IMR-90 (cell line): Measurements from ENCODE around the gene NPHP4. TPM values are rescaled to one million over a fixed set of nuclear protein-coding genes. Genes with fewer than 3 reads are reported as not detected.

Experiments
- ATAC-seq: fragments of 200-7000 bp; cut with Tn5 transposase; 2 replicates; pipeline ENCODE4 v1.9.1; 2020; ENCODE audit warnings: low read depth, mild to moderate bottlenecking, moderate library complexity
- BruUV-seq: library from RNA; stranded (reverse); fragments of 400-500 nt; replicated peaks from 2 replicates; lab custom pipeline; 2021; lab: Mats Ljungman, UMichigan
- CTCF ChIA-PET: fragments of 300-600 bp; formaldehyde crosslinking; extraction: SDS; loops from one replicate; lab custom pipeline; 2021; ENCODE audit warnings: antibody characterized with exemption; lab: Yijun Ruan, JAX
- POLR2A ChIA-PET: fragments of 300-600 bp; sonication (Branson Sonifier 250); formaldehyde crosslinking; loops from one replicate; lab custom pipeline; 2022; ENCODE audit warnings: antibody characterized with exemption; ENCODE audit not compliant: unreplicated experiment; lab: Charles Lee
- DNase-seq: peaks from one replicate; pipeline ENCODE4 v3.0.0; 2013
- H2AFZ ChIP-seq: replicated peaks from 2 replicates; pipeline ENCODE3; 2013; ENCODE audit warnings: low read length, mild to moderate bottlenecking; ENCODE audit not compliant: poor library complexity
- H2AK5ac ChIP-seq: 2 replicates; pipeline ENCODE4 v1.6.1; 2013; ENCODE audit warnings: low read depth, low read length, inconsistent platforms
- H2AK9ac ChIP-seq: replicated peaks from 2 replicates; pipeline ENCODE3; 2013; ENCODE audit warnings: mild to moderate bottlenecking, low read depth, low read length, moderate library complexity; ENCODE audit not compliant: poor library complexity
- H2BK120ac ChIP-seq: 2 replicates; pipeline ENCODE4 v1.6.1; 2013; ENCODE audit warnings: low read depth, low read length, inconsistent platforms
- H2BK15ac ChIP-seq: 3 replicates; pipeline ENCODE4 v1.6.1; 2013; ENCODE audit warnings: low read depth, low read length, inconsistent platforms
- H2BK20ac ChIP-seq: 2 replicates; pipeline ENCODE4 v1.6.1; 2013; ENCODE audit warnings: low read depth, mild to moderate bottlenecking, inconsistent platforms, low read length, moderate library complexity
- H2BK5ac ChIP-seq: 2 replicates; pipeline ENCODE4 v1.6.1; 2013; ENCODE audit warnings: mild to moderate bottlenecking, low read depth, low read length, inconsistent platforms; ENCODE audit not compliant: poor library complexity, severe bottlenecking
- H3K14ac ChIP-seq: replicated peaks from 2 replicates; pipeline ENCODE4 v1.6.1; 2013; ENCODE audit warnings: low read depth, low read length, inconsistent platforms
- H3K18ac ChIP-seq: 2 replicates; pipeline ENCODE4 v1.6.1; 2013; ENCODE audit warnings: low read depth, low read length, control low read depth
- H3K23ac ChIP-seq: 2 replicates; pipeline ENCODE4 v1.6.1; 2013; ENCODE audit warnings: low read depth, low read length, inconsistent platforms
- H3K27ac ChIP-seq: 2 replicates; pipeline ENCODE4 v1.5.1; 2013; ENCODE audit warnings: mild to moderate bottlenecking, control low read depth, low read length; ENCODE audit not compliant: insufficient read depth
- H3K27me3 ChIP-seq: 2 replicates; pipeline ENCODE4 v1.6.1; 2013; ENCODE audit warnings: low read length; ENCODE audit not compliant: control insufficient read depth, insufficient read depth
- H3K36me3 ChIP-seq: 2 replicates; pipeline ENCODE4 v1.6.1; 2013; ENCODE audit warnings: low read length, mixed read lengths; ENCODE audit not compliant: control insufficient read depth, insufficient read depth
- H3K4ac ChIP-seq: 2 replicates; pipeline ENCODE4 v1.6.1; 2013; ENCODE audit warnings: low read depth, low read length, inconsistent platforms
- H3K4me1 ChIP-seq: 2 replicates; pipeline ENCODE4 v1.6.1; 2013; ENCODE audit warnings: low read length, mixed read lengths; ENCODE audit not compliant: control insufficient read depth, insufficient read depth
- H3K4me2 ChIP-seq: 2 replicates; pipeline ENCODE4 v1.6.1; 2013; ENCODE audit warnings: low read depth, mild to moderate bottlenecking, control low read depth, low read length, moderate library complexity
- H3K4me3 ChIP-seq: 2 replicates; pipeline ENCODE4 v1.5.1; 2013; ENCODE audit warnings: low read depth, mild to moderate bottlenecking, control low read depth, low read length, moderate library complexity; ENCODE audit not compliant: insufficient read depth
- H3K56ac ChIP-seq: 2 replicates; pipeline ENCODE4 v1.6.1; 2013; ENCODE audit warnings: low read length, inconsistent platforms; ENCODE audit not compliant: insufficient read depth; ENCODE audit errors: extremely low read depth
- H3K79me1 ChIP-seq, 2 experiments: 2 replicates each; pipeline ENCODE4 v1.6.1; 2013; ENCODE audit warnings: low read length in 2 of 2, inconsistent platforms in 1 of 2, low read depth in 1 of 2
- H3K9ac ChIP-seq: 2 replicates; pipeline ENCODE4 v1.6.1; 2013; ENCODE audit warnings: low read depth, low read length, control low read depth
- H3K9me1 ChIP-seq: 2 replicates; pipeline ENCODE4 v1.6.1; 2013; ENCODE audit warnings: low read length, inconsistent platforms; ENCODE audit not compliant: insufficient read depth
- H3K9me3 ChIP-seq: 2 replicates; pipeline ENCODE4 v1.6.1; 2013; ENCODE audit warnings: low read length; ENCODE audit not compliant: control insufficient read depth, insufficient read depth
- H4K20me1 ChIP-seq: 2 replicates; pipeline ENCODE4 v1.6.1; 2013; ENCODE audit warnings: low read length, inconsistent platforms; ENCODE audit not compliant: insufficient read depth
- H4K5ac ChIP-seq: 2 replicates; pipeline ENCODE4 v1.6.1; 2013; ENCODE audit warnings: mild to moderate bottlenecking, low read depth, low read length, control low read depth
- H4K8ac ChIP-seq, 2 experiments: 2 replicates each; pipeline ENCODE4 v1.6.1; 2013; ENCODE audit warnings: low read depth in 2 of 2, low read length in 2 of 2, control low read depth in 1 of 2, inconsistent platforms in 1 of 2
- H4K91ac ChIP-seq: 2 replicates; pipeline ENCODE4 v1.6.1; 2013; ENCODE audit warnings: low read depth, low read length, inconsistent platforms; ENCODE audit not compliant: insufficient read depth
- BHLHE40 ChIP-seq: fragments of 150-350 bp; IDR thresholded peaks from 2 replicates; pipeline ENCODE4 v1.6.1; 2016; ENCODE audit warnings: mild to moderate bottlenecking, low read depth, low read length
- CEBPB ChIP-seq: IDR thresholded peaks from 2 replicates; pipeline ENCODE4 v1.6.1; 2012; ENCODE audit warnings: low read depth, low read length, improper control_type of control experiment
- CHD1 ChIP-seq: IDR thresholded peaks from 2 replicates; pipeline ENCODE4 v1.6.1; 2012; ENCODE audit warnings: low read depth, low read length, improper control_type of control experiment
- CTCF ChIP-seq: conservative IDR thresholded peaks from 2 replicates; pipeline ENCODE4 v1.5.1; 2012; ENCODE audit warnings: mild to moderate bottlenecking, low read depth, low read length, improper control_type of control experiment
- ELK1 ChIP-seq: fragments of 150-350 bp; IDR thresholded peaks from 2 replicates; pipeline ENCODE4 v1.6.1; 2016; ENCODE audit warnings: low read depth, mild to moderate bottlenecking, low read length, moderate library complexity, borderline replicate concordance
- FOS ChIP-seq: fragments of 150-350 bp; IDR thresholded peaks from 2 replicates; pipeline ENCODE4 v1.6.1; 2016; ENCODE audit warnings: low read depth, low read length
- MAFK ChIP-seq: IDR thresholded peaks from 2 replicates; pipeline ENCODE4 v1.6.1; 2012; ENCODE audit warnings: low read depth, low read length, improper control_type of control experiment
- MAZ ChIP-seq: IDR thresholded peaks from 2 replicates; pipeline ENCODE4 v1.6.1; 2012; ENCODE audit warnings: low read depth, mild to moderate bottlenecking, low read length, improper control_type of control experiment, moderate library complexity, borderline replicate concordance
- MXI1 ChIP-seq: IDR thresholded peaks from 2 replicates; pipeline ENCODE4 v1.6.1; 2012; ENCODE audit warnings: low read depth, mild to moderate bottlenecking, low read length, moderate library complexity, borderline replicate concordance
- NFE2L2 ChIP-seq: fragments of 150-350 bp; IDR thresholded peaks from 2 replicates; pipeline ENCODE4 v1.6.1; 2016; ENCODE audit warnings: low read depth, mild to moderate bottlenecking, low read length
- POLR2A ChIP-seq: IDR thresholded peaks from 2 replicates; pipeline ENCODE4 v1.6.1; 2012; ENCODE audit warnings: mild to moderate bottlenecking, low read depth, low read length
- RAD21 ChIP-seq: IDR thresholded peaks from 2 replicates; pipeline ENCODE4 v1.6.1; 2012; ENCODE audit warnings: low read length, improper control_type of control experiment
- RCOR1 ChIP-seq: IDR thresholded peaks from 2 replicates; pipeline ENCODE4 v1.6.1; 2012; ENCODE audit warnings: mild to moderate bottlenecking, low read length, improper control_type of control experiment; ENCODE audit not compliant: insufficient replicate concordance
- RFX5 ChIP-seq: IDR thresholded peaks from 2 replicates; pipeline ENCODE4 v1.8.0; 2012; ENCODE audit warnings: low read depth, mild to moderate bottlenecking, low read length, moderate library complexity
- SMC3 ChIP-seq: fragments of 150-350 bp; IDR thresholded peaks from 2 replicates; pipeline ENCODE4 v1.6.1; 2016; ENCODE audit warnings: low read depth, mild to moderate bottlenecking, antibody characterized with exemption, low read length, moderate library complexity
- USF2 ChIP-seq: fragments of 150-350 bp; IDR thresholded peaks from 2 replicates; pipeline ENCODE4 v1.6.1; 2017; ENCODE audit warnings: mild to moderate bottlenecking, antibody characterized with exemption, low read length, low read depth
- WGBS, 2 experiments: methylation state at CpG; one replicate each; pipeline versions ENCODE4 v1.1.5 to v1.1.7; 2013; ENCODE audit warnings: missing lambda C conversion rate in 2 of 2; ENCODE audit not compliant: insufficient read length in 1 of 2; ENCODE audit errors: extremely low coverage in 2 of 2; 5-methylcytosine and 5-hydroxymethylcytosine counted together
- dilution Hi-C: fragments of 300-500 bp; cut with HindIII; formaldehyde crosslinking; loops from one replicate; pipeline ENCODE4 v1.14.3; 2018; ENCODE audit warnings: low sequenced_read_pairs; ENCODE audit not compliant: unreplicated experiment
- in situ Hi-C: fragments of 300-500 bp; cut with MboI; formaldehyde crosslinking; loops from 3 replicates; pipeline ENCODE4 v1.14.3; 2019; ENCODE audit warnings: low sequenced_read_pairs, inconsistent platforms, mixed read lengths
- intact Hi-C: fragments of 100-400 bp; cut with micrococcal nuclease; formaldehyde crosslinking; loops from 2 replicates; pipeline ENCODE4 v1.10.0; 2022
- polyA plus RNA-seq, 3 experiments: library from polyadenylated mRNA; depleted of rRNA; stranded (reverse); fragments of >200 nt; gene quantifications; 2 replicates each; pipeline ENCODE4 v1.2.3, GENCODE V29; 2012; ENCODE audit warnings: low replicate concordance in 1 of 3
- total RNA-seq: library from RNA; depleted of rRNA; stranded (reverse); fragments of >200 nt; gene quantifications from 2 replicates; pipeline ENCODE4 v1.2.3, GENCODE V29; 2012

The NPHP4 gene
- total and polyA plus RNA-seq, 2 of the 4 experiments (the other 2 are of a cell fraction) = 2.0 to 5.5 TPM

- Histone ChIP-seq H2BK5ac (no peak overlapping the region), H2AFZ (no peak overlapping the region), H4K8ac (no peak overlapping the region), H3K9me1 (no peaks in the 10 kb centered on the region), H2AK5ac (no peak overlapping the region), H2BK120ac (no peak overlapping the region), H3K4me2 (no peak overlapping the region), H2AK9ac (no peak overlapping the region), H3K9ac (no peak overlapping the region), H3K23ac (no peak overlapping the region), H3K36me3 (peaks cover 13% of the 10 kb centered on the region), H3K4me1 (no peaks in the 10 kb centered on the region), H4K5ac (no peak overlapping the region), H3K14ac (no peak overlapping the region), H3K9me3 (peaks cover 3% of the 10 kb centered on the region; the same call in 1 of the 2 replicates), H3K4ac (no peak overlapping the region), H3K56ac (no peak overlapping the region), H3K79me1 (no peaks in the 10 kb centered on the region), H3K27ac (no peak overlapping the region), H3K27me3 (no peaks in the 10 kb centered on the region), H2BK20ac (no peak overlapping the region), H4K91ac (no peak overlapping the region), H3K18ac (no peak overlapping the region), H4K20me1 (no peaks in the 10 kb centered on the region), H3K4me3 (no peak overlapping the region), H2BK15ac (no peak overlapping the region)
- ATAC-seq (no peak), DNase-seq (no peak)
- 96% methylated on average over 19 of the region's 41 CpGs; no CpG with 5 or more reads in 1 of the 2 experiments for WGBS, 2 experiments
- no TSS peak for BruUV-seq
- intact Hi-C loops = no loop called here
- in situ Hi-C loops = no loop called here
- POLR2A ChIA-PET = no interaction called here
- TF ChIP-seq CTCF (no peak), RFX5 (no peak), RCOR1 (no peak), CHD1 (no peak), MAFK (no peak), SMC3 (no peak), ELK1 (no peak), MAZ (no peak), POLR2A (no peak), USF2 (no peak), RAD21 (no peak), CEBPB (no peak), FOS (no peak), BHLHE40 (no peak), NFE2L2 (no peak), MXI1 (no peak)
- CTCF ChIA-PET = no interaction called here
- dilution Hi-C loops = no loop called here
Observed at GRCh38 chr1:5874416-5875110, 117.7 kb downstream of the NPHP4 start.
